H1 (cell line): ENCODE measurements around the gene CCDC15. TPM values are rescaled to one million over a fixed set of nuclear protein-coding genes. Genes with fewer than 3 reads are reported as not detected.

Experiments used
- CTCF ChIA-PET: fragments of 300-600 bp; sonication (Branson Sonifier 250); formaldehyde crosslinking; loops from one replicate; lab custom pipeline; 2021; ENCODE audit not compliant: partially characterized antibody; lab: Charles Lee
- POLR2A ChIA-PET: fragments of 300-600 bp; sonication (Branson Sonifier 250); formaldehyde crosslinking; loops from one replicate; lab custom pipeline; 2021; ENCODE audit warnings: inconsistent platforms; ENCODE audit not compliant: partially characterized antibody; lab: Charles Lee
- DNase-seq, 2 experiments: peaks; one replicate each; pipeline versions ENCODE4 v3.0.0 to v3.0.0-alpha.2; 2010 to 2022; ENCODE audit warnings: low spot score in 2 of 2, low read depth in 1 of 2, mixed read lengths in 1 of 2
- FAIRE-seq: peaks from 2 replicates; lab custom pipeline; 2011; peaks lifted over from hg19 to GRCh38; lab: Jason Lieb, UNC
- H2AFZ ChIP-seq: 2 replicates; pipeline ENCODE4 v1.8.1; 2012; ENCODE audit warnings: low read length, inconsistent platforms
- H2AK5ac ChIP-seq: 2 replicates; pipeline ENCODE4 v1.6.1; 2013; ENCODE audit warnings: low read depth, low read length
- H2BK120ac ChIP-seq: replicated peaks from 2 replicates; pipeline ENCODE3; 2013; ENCODE audit warnings: low read depth, low read length, inconsistent platforms
- H2BK12ac ChIP-seq: 2 replicates; pipeline ENCODE4 v1.6.1; 2013; ENCODE audit warnings: low read depth, low read length
- H2BK15ac ChIP-seq: 2 replicates; pipeline ENCODE4 v1.6.1; 2013; ENCODE audit warnings: low read length
- H2BK20ac ChIP-seq: 2 replicates; pipeline ENCODE4 v1.6.1; 2013; ENCODE audit warnings: low read length
- H2BK5ac ChIP-seq: 2 replicates; pipeline ENCODE4 v1.6.1; 2013; ENCODE audit warnings: low read depth, low read length
- H3K14ac ChIP-seq: 2 replicates; pipeline ENCODE4 v1.6.1; 2013; ENCODE audit warnings: inconsistent platforms; ENCODE audit not compliant: insufficient read length
- H3K18ac ChIP-seq: 2 replicates; pipeline ENCODE4 v1.6.1; 2013; ENCODE audit warnings: low read length; ENCODE audit errors: extremely low read depth
- H3K23ac ChIP-seq: 2 replicates; pipeline ENCODE4 v1.6.1; 2013; ENCODE audit warnings: inconsistent platforms; ENCODE audit not compliant: insufficient read length
- H3K23me2 ChIP-seq: 2 replicates; pipeline ENCODE4 v1.6.1; 2013; ENCODE audit warnings: low read depth, low read length
- H3K27ac ChIP-seq: 2 replicates; pipeline ENCODE4 v1.6.1; 2011; ENCODE audit warnings: low read depth, low read length, inconsistent platforms
- H3K27me3 ChIP-seq, 4 experiments: replicated peaks in 1 of 4; 1 replicate in 1 of 4; 2 replicates in 3 of 4; pipeline versions ENCODE4 v1.6.1 to v1.8.1; 2011 to 2013; ENCODE audit warnings: low read length in 3 of 4, mild to moderate bottlenecking in 3 of 4, inconsistent platforms in 2 of 4, mixed read lengths in 2 of 4, moderate library complexity in 1 of 4; ENCODE audit not compliant: control insufficient read depth in 3 of 4, insufficient read depth in 3 of 4; ENCODE audit errors: extremely low read depth in 1 of 4
- H3K36me3 ChIP-seq, 4 experiments: 2 replicates each; pipeline versions ENCODE4 v1.6.1 to v1.8.1; 2011 to 2013; ENCODE audit warnings: mild to moderate bottlenecking in 4 of 4, low read length in 3 of 4, moderate library complexity in 2 of 4, control low read depth in 1 of 4, inconsistent platforms in 1 of 4; ENCODE audit not compliant: insufficient read depth in 4 of 4, control insufficient read depth in 2 of 4
- H3K4ac ChIP-seq: replicated peaks from 2 replicates; pipeline ENCODE3; 2013; ENCODE audit warnings: low read length, low read depth, mixed read lengths, inconsistent platforms; ENCODE audit not compliant: insufficient read length
- H3K4me1 ChIP-seq, 4 experiments: replicated peaks in 1 of 4; 1 replicate in 1 of 4; 2 replicates in 3 of 4; pipeline versions ENCODE4 v1.6.1 to v1.8.1; 2011 to 2013; ENCODE audit warnings: low read length in 3 of 4, inconsistent platforms in 2 of 4, mixed read lengths in 1 of 4; ENCODE audit not compliant: insufficient read depth in 4 of 4, control insufficient read depth in 3 of 4
- H3K4me2 ChIP-seq, 2 experiments: 2 replicates each; pipeline versions ENCODE4 v1.6.1 to v1.8.1; 2011 to 2013; ENCODE audit warnings: low read depth in 2 of 2, low read length in 2 of 2, control low read depth in 1 of 2, inconsistent platforms in 1 of 2, mild to moderate bottlenecking in 1 of 2; ENCODE audit not compliant: insufficient read depth in 1 of 2
- H3K4me3 ChIP-seq, 4 experiments: fragments of 200-600, 300-600 bp in 1 of 4; sonication (generic), shearing (Covaris generic), sonication (Bioruptor Twin) in 1 of 4; 2 replicates each; pipeline versions ENCODE4 v1.5.1 to v1.8.1; 2011 to 2016; ENCODE audit warnings: low read length in 4 of 4, low read depth in 3 of 4, control low read depth in 2 of 4, inconsistent platforms in 2 of 4, mild to moderate bottlenecking in 2 of 4, mixed read lengths in 1 of 4, moderate library complexity in 1 of 4; ENCODE audit not compliant: insufficient read depth in 2 of 4; ENCODE audit errors: extremely low read depth in 1 of 4
- H3K56ac ChIP-seq: replicated peaks from 2 replicates; pipeline ENCODE3; 2013; ENCODE audit warnings: low read depth, mild to moderate bottlenecking, mixed read lengths, low read length, inconsistent platforms; ENCODE audit not compliant: insufficient read length
- H3K79me1 ChIP-seq: 2 replicates; pipeline ENCODE4 v1.6.1; 2013; ENCODE audit warnings: low read depth, low read length, control low read depth
- H3K79me2 ChIP-seq, 2 experiments: 2 replicates each; pipeline versions ENCODE4 v1.6.1 to v1.8.1; 2012 to 2013; ENCODE audit warnings: low read length in 2 of 2, mild to moderate bottlenecking in 2 of 2, inconsistent platforms in 1 of 2; ENCODE audit not compliant: insufficient read depth in 2 of 2, control insufficient read depth in 1 of 2
- H3K9ac ChIP-seq, 4 experiments: replicated peaks in 1 of 4; 1 replicate in 1 of 4; 2 replicates in 3 of 4; pipeline versions ENCODE4 v1.6.1 to v1.8.1; 2011 to 2013; ENCODE audit warnings: low read depth in 3 of 4, low read length in 3 of 4, control low read depth in 2 of 4, mild to moderate bottlenecking in 2 of 4, moderate library complexity in 2 of 4, inconsistent platforms in 1 of 4; ENCODE audit errors: extremely low read depth in 1 of 4
- H3K9me3 ChIP-seq, 2 experiments: 2 replicates each; pipeline versions ENCODE4 v1.6.1 to v1.8.1; 2012 to 2013; ENCODE audit warnings: mild to moderate bottlenecking in 2 of 2, moderate library complexity in 2 of 2, control low read depth in 1 of 2, inconsistent platforms in 1 of 2, low read depth in 1 of 2, low read length in 1 of 2, mixed read lengths in 1 of 2; ENCODE audit not compliant: insufficient read depth in 2 of 2
- H4K20me1 ChIP-seq, 2 experiments: replicated peaks in 1 of 2; 2 replicates each; pipeline versions ENCODE3 to v1.8.1; 2011 to 2013; ENCODE audit warnings: inconsistent platforms in 2 of 2, low read length in 2 of 2, mild to moderate bottlenecking in 1 of 2; ENCODE audit not compliant: insufficient read depth in 2 of 2, control insufficient read depth in 1 of 2
- H4K5ac ChIP-seq: 2 replicates; pipeline ENCODE4 v1.6.1; 2013; ENCODE audit warnings: low read length, low read depth, mixed read lengths, inconsistent platforms; ENCODE audit not compliant: insufficient read length
- H4K8ac ChIP-seq: 2 replicates; pipeline ENCODE4 v1.8.0; 2013; ENCODE audit warnings: mild to moderate bottlenecking, moderate library complexity, low read length, inconsistent platforms; ENCODE audit not compliant: insufficient read depth; ENCODE audit errors: extremely low read depth
- H4K91ac ChIP-seq: replicated peaks from 2 replicates; pipeline ENCODE3; 2013; ENCODE audit warnings: low read length, mixed read lengths, inconsistent platforms; ENCODE audit not compliant: insufficient read length
- HDAC6 ChIP-seq: IDR thresholded peaks from one replicate; pipeline ENCODE4 v1.7.1; 2012; ENCODE audit warnings: low read depth, mild to moderate bottlenecking, inconsistent platforms, low read length, moderate library complexity
- KDM5A ChIP-seq: fragments of 200-600 bp; IDR thresholded peaks from 2 replicates; pipeline ENCODE4 v1.7.1; 2012; ENCODE audit warnings: mild to moderate bottlenecking, low read length, inconsistent platforms, mixed read lengths
- SP2 ChIP-seq: IDR thresholded peaks from 2 replicates; pipeline ENCODE4 v1.6.1; 2012; ENCODE audit warnings: mild to moderate bottlenecking, low read length, inconsistent platforms
- SUZ12 ChIP-seq: fragments of 200-600 bp; sonication (generic); IDR thresholded peaks from 2 replicates; pipeline ENCODE4 v1.6.1; 2012; ENCODE audit warnings: mild to moderate bottlenecking, inconsistent platforms, low read length, moderate library complexity, mixed read lengths
- WGBS, 2 experiments: shearing (Covaris generic) in 1 of 2; methylation state at CpG; one replicate each; pipeline versions ENCODE4 v1.1.6 to v1.1.7; 2013 to 2015; ENCODE audit warnings: low lambda C conversion rate in 2 of 2, mixed read lengths in 2 of 2, inconsistent platforms in 1 of 2, low coverage in 1 of 2, missing lambda C conversion rate in 1 of 2; ENCODE audit not compliant: insufficient replicate concordance in 2 of 2, insufficient coverage in 1 of 2, insufficient read length in 1 of 2; ENCODE audit errors: extremely low coverage in 1 of 2, missing lambda C conversion rate in 1 of 2; 5-methylcytosine and 5-hydroxymethylcytosine counted together
- polyA plus RNA-seq, 7 experiments: library from polyadenylated mRNA; depleted of rRNA in 3 of 7; stranded (reverse) in 5 of 7; unstranded in 2 of 7; fragments of >200 nt in 5 of 7; fragments of 200-250 nt in 2 of 7; gene quantifications; 1 replicate in 5 of 7; 2 replicates in 1 of 7; 4 replicates in 1 of 7; pipeline versions ENCODE4 v1.2.1 to v1.2.3, GENCODE V29; 2011 to 2013; ENCODE audit warnings: missing spikeins in 2 of 7, mixed read lengths in 2 of 7
- total RNA-seq: library from RNA; stranded (reverse); fragmentation: NEBNext Ultra II Directional; extraction: Animal tissue kit (Norgen Biotek cat#: 25700); gene quantifications from 2 replicates; pipeline ENCODE4 v1.2.1, GENCODE V29; 2021

CCDC15 gene
- total and polyA plus RNA-seq, 2 of the 8 experiments (the other 6 are each of a cell fraction or from before 2014, with no cell fraction given) = 1.5 to 3.1 TPM

DNA sequence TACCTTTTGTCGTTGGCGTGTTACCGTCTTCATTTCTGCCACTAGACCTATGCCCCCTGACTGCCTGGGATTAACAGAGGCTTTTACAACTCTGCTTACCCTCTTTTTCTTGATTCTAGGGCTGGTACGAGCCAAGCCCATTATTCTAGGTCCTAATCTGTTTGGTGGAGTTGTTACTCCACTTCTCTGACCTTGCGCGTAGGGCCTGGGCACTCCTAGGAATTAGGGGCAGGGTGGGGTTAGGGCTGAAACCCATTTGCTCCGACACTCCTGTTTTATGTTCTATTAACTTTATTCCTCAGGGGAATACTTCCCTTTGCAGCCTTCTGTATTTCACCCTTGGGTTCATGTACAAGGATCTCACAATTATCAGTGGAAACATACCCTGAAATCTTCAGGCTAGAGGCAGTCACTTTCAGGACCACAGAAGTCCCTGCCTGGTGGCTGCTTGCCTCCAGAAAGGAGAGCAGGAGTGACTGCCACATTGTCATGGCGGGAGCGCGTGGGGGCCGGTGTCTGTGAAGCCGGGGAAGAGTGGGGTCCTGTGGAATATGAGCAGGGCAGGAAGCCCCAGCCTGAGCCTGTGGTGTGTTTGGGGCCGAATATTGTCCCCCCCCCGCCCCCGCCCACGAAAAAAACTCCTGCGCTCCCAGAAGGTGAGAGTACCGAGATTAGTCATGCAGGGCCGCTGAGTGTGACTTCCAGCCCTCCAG, 108.4 kb downstream of the CCDC15 start:
- H3K14ac ChIP-seq = no peak overlapping the region
- H4K20me1 ChIP-seq = no peaks in the 10 kb centered on the region
- H3K56ac ChIP-seq = no peak overlapping the region
- no peak overlapping the region for H4K5ac ChIP-seq
- H2BK12ac ChIP-seq = no peak overlapping the region
- H3K27me3 ChIP-seq = peaks cover 1 to 29% (median 24%) of the 10 kb centered on the region in 4 experiments
- H3K36me3 ChIP-seq = no peaks in the 10 kb centered on the region
- peak overlapping the region; percentile 88 for H3K4ac ChIP-seq
- peak overlapping the region; percentile 89; the same call in 1 of the 2 replicates for H2AFZ ChIP-seq
- no peak overlapping the region for H2BK20ac ChIP-seq
- no peak overlapping the region for H2BK15ac ChIP-seq
- ChIA-PET POLR2A (interaction anchor here (1.5 kb wide), 1 partner anchor 109 kb away, joined by 3 read pairs; the partner anchor contains the start of gene CCDC15), CTCF (interaction anchor here (0.8 to 2.9 kb wide), 9 partner anchors 9 to 224 kb away, joined by 3 to 13 read pairs (median 3); partner anchors contain the start of gene HEPACAM)
- WGBS, 2 experiments = 65% methylated on average over 12 of the region's 19 CpGs; no CpG with 5 or more reads in 1 of the 2 experiments
- no peak overlapping the region; the same call in 1 of the 2 replicates for H2BK5ac ChIP-seq
- no peak for TF ChIP-seq SP2
- 0 out of 2 replicates have a peak, but pooled peaks have one; percentile 2 for TF ChIP-seq SUZ12
- TF ChIP-seq KDM5A = no peak
- no peak for TF ChIP-seq HDAC6
- H2BK120ac ChIP-seq = no peak overlapping the region
- no peak overlapping the region for H3K27ac ChIP-seq
- H3K79me1 ChIP-seq = no peaks in the 10 kb centered on the region
- H3K9ac ChIP-seq = no peak overlapping the region; a peak in 1 of 7 replicates
- H2AK5ac ChIP-seq = no peak overlapping the region
- no peak for FAIRE-seq
- peaks cover 0 to 2% (median 0%) of the 10 kb centered on the region in 4 experiments; a peak in 2 of 7 replicates for H3K4me1 ChIP-seq
- H3K9me3 ChIP-seq = no peaks in the 10 kb centered on the region
- H3K23ac ChIP-seq = no peak overlapping the region
- 0 out of 2 replicates have a peak overlapping the region, but pooled peaks have one; percentile 48 for H4K8ac ChIP-seq
- peak in 1 of 2 experiments; percentile 50 for DNase-seq
- H3K79me2 ChIP-seq = no peaks in the 10 kb centered on the region
- peaks cover 11% of the 10 kb centered on the region for H3K23me2 ChIP-seq
- H3K18ac ChIP-seq = no peak overlapping the region; the same call in 1 of the 2 replicates
- H3K4me2 ChIP-seq = peak overlapping the region; percentile 70 to 91
- H4K91ac ChIP-seq = no peak overlapping the region
- H3K4me3 ChIP-seq = peak overlapping the region; percentile 60 to 78 (median 75)
